ENCODE measurements around the gene ERBB4. TPM values are rescaled to one million over a fixed set of nuclear protein-coding genes. Genes with fewer than 3 reads are reported as not detected.

The ERBB4 gene
- total RNA-seq, 1 donor from 2014 or later, result 5.5 TPM

- DNase-seq (ENCODE audit: low spot score), result no peak
These were observed 1059.0 kb downstream of the ERBB4 start for GRCh38 chr2:211479536-211480150.

GRCh38 chr2:211477537-211478275 lies 1060.9 kb downstream of the ERBB4 start:
- DNase-seq (ENCODE audit: low spot score), result no peak

GRCh38 chr2:211473116-211473515 lies 1065.5 kb downstream of the ERBB4 start:
- no peak for DNase-seq (ENCODE audit: low spot score)

- DNase-seq (ENCODE audit: low spot score), result no peak
These were observed 1068.9 kb downstream of the ERBB4 start for GRCh38 chr2:211469664-211470059.

GRCh38 chr2:211468877-211469663 lies 1069.5 kb downstream of the ERBB4 start:
- DNase-seq (ENCODE audit: low spot score), result peak; percentile 13

- peak; percentile 20 for DNase-seq (ENCODE audit: low spot score)
These were observed 1070.4 kb downstream of the ERBB4 start for GRCh38 chr2:211468217-211468616.

DNA sequence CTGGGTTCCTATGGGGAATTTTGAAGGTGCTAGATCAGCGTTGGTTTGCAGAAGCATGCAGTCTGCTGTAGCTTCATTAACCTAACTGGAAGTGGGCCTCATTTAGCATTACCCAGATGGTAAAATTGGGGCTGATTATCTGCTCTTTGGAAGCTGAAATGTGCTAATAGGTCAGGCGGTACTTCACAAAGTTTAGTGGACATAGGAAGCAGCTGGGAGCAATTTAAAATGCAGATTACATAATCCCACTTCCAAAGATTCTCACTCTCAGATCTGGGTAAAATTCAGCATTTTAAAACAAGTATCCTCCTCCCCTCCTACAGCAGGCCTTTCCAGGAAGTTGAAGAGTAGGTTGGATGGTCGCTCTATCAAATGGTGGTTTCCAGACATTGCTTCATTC lies 1075.2 kb downstream of the ERBB4 start:
- no peak for DNase-seq (ENCODE audit: low spot score)

- no peak for DNase-seq (ENCODE audit: low spot score)
These were observed 1079.6 kb downstream of the ERBB4 start for GRCh38 chr2:211458974-211459373.

DNA sequence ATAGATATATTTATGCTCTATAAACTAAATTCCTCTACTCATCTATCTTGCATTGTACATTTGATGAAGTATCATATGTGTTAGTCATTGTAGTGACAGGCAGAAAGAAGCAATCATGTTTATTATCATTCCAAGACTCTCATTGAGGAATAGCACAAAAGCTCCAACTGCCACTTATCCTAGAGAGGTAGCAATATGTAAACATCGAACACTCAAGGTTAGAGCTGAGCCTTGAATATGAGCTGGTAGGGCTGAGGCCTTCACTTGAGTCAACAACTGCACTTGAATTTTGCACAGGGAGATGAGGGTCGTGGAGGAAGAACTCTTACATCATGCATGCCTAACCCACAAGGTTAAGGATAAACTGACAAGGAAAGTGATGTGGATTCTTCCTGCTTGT lies 1081.3 kb downstream of the ERBB4 start:
- no peak for DNase-seq (ENCODE audit: low spot score)

DNA sequence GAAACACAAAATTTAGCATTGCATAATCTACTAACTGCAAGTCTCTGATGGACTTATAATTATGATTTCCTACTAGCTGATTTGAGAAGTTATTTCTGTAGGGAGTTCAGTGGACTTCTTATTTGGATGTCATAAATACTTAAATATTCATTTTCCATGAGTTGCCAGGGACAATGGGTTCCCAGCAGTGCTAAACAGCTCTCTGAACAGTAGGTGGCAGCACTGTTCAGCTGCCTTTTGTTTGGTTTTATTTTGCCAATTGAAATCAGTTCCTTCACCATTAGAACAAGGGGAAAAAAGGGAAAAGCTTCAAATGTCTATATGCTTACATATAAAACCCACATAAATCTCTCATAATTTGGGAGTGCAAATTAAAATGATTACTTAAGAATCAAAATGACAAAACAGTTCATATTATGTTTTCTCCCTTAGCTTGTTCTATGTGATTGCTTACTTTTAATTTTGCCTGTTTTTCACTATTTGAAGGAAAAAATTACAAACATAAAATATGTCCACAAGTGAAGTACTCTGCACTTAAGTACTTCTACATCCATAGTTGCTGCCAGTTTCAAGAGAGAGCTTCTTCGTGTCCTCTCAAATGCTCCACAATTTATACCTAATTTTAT lies 1083.3 kb downstream of the ERBB4 start:
- DNase-seq (ENCODE audit: low spot score), result peak; percentile 66

DNA sequence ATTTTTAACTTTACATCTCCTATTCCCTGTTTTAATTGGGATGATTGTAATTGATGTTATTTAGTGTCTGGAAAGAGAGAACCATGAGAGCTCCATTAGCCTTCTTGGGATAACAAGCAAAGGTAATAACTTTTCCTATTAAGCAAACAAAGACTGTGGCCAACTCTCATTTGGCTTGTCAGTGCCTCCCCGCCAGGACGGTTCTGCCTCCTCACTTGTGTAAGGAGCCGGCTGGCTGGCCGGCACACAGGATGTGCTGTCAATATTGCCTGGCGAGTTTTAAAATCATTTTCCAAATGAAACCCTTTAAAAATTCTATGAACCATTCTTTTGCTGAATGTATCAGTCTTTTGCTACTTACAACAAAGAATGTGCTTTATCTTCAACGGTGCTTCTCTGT lies 1083.9 kb downstream of the ERBB4 start:
- no peak for DNase-seq (ENCODE audit: low spot score)

DNA sequence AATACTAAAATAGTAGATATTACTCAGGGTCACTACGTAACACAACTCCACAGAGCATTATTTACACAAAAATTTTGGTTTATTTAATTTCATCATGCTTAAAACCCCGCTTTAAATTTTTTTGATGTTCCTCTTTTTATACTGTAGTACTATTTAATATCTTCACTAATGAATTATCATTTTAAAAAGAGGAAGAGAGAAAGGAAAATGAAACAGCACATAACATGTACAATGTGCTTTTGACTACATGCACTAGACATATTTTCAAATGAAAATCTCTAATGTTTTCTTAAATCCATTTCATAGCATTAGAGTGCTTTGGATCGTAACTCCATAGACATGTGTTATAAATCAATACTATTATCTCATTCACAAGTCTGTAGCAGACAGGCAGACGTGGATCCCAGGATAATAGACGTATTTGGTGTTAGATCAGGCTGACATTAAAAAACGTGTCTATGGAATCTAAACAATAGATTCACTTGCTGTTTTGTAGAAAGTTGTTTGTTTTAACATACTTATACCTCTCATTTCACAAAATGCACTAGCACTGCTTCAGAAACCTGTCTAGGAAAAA lies 1085.2 kb downstream of the ERBB4 start:
- DNase-seq (ENCODE audit: low spot score), result no peak

- no peak for DNase-seq (ENCODE audit: low spot score)
These were observed 1087.0 kb downstream of the ERBB4 start for GRCh38 chr2:211451642-211452041.

- no peak for DNase-seq (ENCODE audit: low spot score)
These were observed 1088.8 kb downstream of the ERBB4 start for GRCh38 chr2:211449819-211450218.

DNA sequence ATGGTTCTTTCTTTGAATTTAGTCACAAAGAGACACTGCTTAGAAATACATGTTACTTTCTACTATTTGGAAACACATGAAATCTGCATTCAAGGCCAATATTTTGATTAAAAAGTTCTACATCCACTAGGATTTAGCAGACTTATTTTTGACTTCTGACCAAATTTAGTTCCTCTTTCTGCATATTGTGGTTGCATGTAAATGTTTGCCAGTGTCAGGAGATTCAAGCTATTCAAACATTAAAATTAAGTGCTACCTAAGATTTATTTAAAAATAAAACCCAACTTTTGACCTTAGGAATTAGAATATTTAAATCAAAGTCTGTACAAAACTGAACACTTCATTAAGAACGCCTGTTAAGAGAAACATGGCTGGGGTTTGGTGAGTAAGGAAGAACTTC lies 1091.1 kb downstream of the ERBB4 start:
- no peak for DNase-seq (ENCODE audit: low spot score)

GRCh38 chr2:211440107-211440506 lies 1098.5 kb downstream of the ERBB4 start:
- no peak for DNase-seq (ENCODE audit: low spot score)

- no peak for DNase-seq (ENCODE audit: low spot score)
These were observed 1099.6 kb downstream of the ERBB4 start for GRCh38 chr2:211439011-211439410.

DNA sequence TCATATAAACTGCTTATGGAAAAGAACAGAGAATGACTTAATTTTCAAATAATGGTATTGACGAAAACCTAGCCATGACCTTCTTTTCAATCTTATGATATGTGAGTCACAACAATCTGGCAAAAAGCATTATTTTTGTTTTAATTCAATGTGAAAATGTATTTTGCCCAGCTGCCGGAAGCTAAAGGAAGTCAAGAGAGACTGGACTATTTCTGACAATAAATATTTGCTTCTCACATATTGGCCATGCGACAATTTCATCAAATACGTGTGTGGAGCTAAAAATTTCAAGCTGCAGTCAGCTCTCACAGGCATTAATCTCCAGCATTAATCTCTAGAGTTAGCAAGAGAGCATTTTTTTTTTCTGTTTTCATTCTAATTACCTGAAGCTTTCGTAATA lies 1101.2 kb downstream of the ERBB4 start:
- DNase-seq (ENCODE audit: low spot score), result no peak

GRCh38 chr2:211436182-211436581 lies 1102.4 kb downstream of the ERBB4 start:
- DNase-seq (ENCODE audit: low spot score), result no peak

DNA sequence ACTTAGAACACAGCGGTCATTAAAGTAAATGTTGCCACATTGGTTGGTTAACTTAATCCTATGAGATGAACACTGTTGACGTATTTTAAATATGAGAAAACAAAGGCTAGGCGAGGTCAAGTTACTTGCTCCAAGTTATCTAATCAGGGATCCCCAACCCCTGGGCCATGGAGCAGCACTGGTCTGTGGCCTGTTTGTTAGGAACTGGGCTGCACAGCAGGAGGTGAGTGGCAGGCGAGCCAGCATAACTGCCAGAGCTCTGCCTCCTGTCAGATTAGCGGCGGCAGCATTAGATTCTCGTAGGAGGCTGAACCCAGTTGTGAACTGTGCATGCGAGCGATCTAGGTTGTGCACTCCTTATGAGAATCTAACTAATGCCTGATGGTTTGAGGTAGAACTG lies 1103.3 kb downstream of the ERBB4 start:
- DNase-seq (ENCODE audit: low spot score), result no peak

DNA sequence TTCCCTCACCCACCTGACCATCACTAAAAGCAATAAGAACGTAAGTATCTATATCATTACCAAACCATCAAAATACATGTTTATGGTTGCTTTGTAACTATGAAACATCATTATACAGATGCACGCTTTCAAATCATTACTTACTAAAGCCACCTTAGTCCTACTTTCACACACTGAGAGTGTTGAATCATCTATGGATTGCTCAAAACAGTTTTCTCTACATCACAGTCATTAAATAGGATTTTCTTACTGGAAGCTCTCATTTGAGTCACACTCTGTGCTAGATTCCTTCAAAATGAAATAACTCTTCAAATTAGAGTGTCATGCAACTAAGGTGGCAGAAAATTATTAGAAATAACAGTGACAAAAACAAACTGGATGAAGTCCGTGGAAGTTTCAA lies 1103.8 kb downstream of the ERBB4 start:
- no peak for DNase-seq (ENCODE audit: low spot score)

Measured in umbilical cord (tissue), 2 donors.